ENCODE results near the gene PRR23E.

The PRR23E gene

GRCh38 chr3:127217596-127218453, 24.9 kb downstream of the PRR23E start:
- no peak for DNase-seq (ENCODE audit: low read depth in 1 of 2, low spot score in 1 of 2)
- Histone ChIP-seq H3K27me3 (ENCODE audit: insufficient read depth, poor library complexity, severe bottlenecking) (peaks cover 2% of the 10 kb centered on the region), H3K27ac (replicated peaks) (no peak overlapping the region), H3K4me3 (replicated peaks; ENCODE audit: insufficient read depth, low read length) (no peak overlapping the region)
- TF ChIP-seq CTCF (IDR thresholded peaks at IDR 0.05; ENCODE audit: insufficient read depth, low read length), result no peak
- TF ChIP-seq POLR2AphosphoS5 (IDR thresholded peaks at IDR 0.05; ENCODE audit: low read depth), result no peak
- no peak for TF ChIP-seq SPI1 (IDR thresholded peaks at IDR 0.05; ENCODE audit: borderline replicate concordance, low read depth)
- no peak for TF ChIP-seq GABPA (IDR thresholded peaks at IDR 0.05; ENCODE audit: low read depth)
- no peak for TF ChIP-seq REST (IDR thresholded peaks at IDR 0.05; ENCODE audit: insufficient replicate concordance, low read depth)

GRCh38 chr3:127218454-127218922, 25.6 kb downstream of the PRR23E start:
- TF ChIP-seq REST (IDR thresholded peaks at IDR 0.05; ENCODE audit: insufficient replicate concordance, low read depth) (no peak), POLR2AphosphoS5 (IDR thresholded peaks at IDR 0.05; ENCODE audit: low read depth) (no peak), SPI1 (IDR thresholded peaks at IDR 0.05; ENCODE audit: borderline replicate concordance, low read depth) (no peak)
- peaks cover 2% of the 10 kb centered on the region for H3K27me3 ChIP-seq (ENCODE audit: insufficient read depth, poor library complexity, severe bottlenecking)
- H3K27ac ChIP-seq (replicated peaks), result no peak overlapping the region
- H3K4me3 ChIP-seq (replicated peaks; ENCODE audit: insufficient read depth, low read length), result no peak overlapping the region
- no peak for DNase-seq (ENCODE audit: low read depth in 1 of 2, low spot score in 1 of 2)

GRCh38 chr3:127220497-127220896, 27.6 kb downstream of the PRR23E start:
- peaks cover 2% of the 10 kb centered on the region for H3K27me3 ChIP-seq (ENCODE audit: insufficient read depth, poor library complexity, severe bottlenecking)
- TF ChIP-seq CTCF (IDR thresholded peaks at IDR 0.05; ENCODE audit: insufficient read depth, low read length) (no peak), POLR2AphosphoS5 (IDR thresholded peaks at IDR 0.05; ENCODE audit: low read depth) (no peak), GABPA (IDR thresholded peaks at IDR 0.05; ENCODE audit: low read depth) (no peak)
- no peak overlapping the region for H3K27ac ChIP-seq (replicated peaks)
- H3K4me3 ChIP-seq (replicated peaks; ENCODE audit: insufficient read depth, low read length), result no peak overlapping the region
- DNase-seq (ENCODE audit: low read depth in 1 of 2, low spot score in 1 of 2), result no peak

- no peaks in the 10 kb centered on the region for H3K27me3 ChIP-seq (ENCODE audit: insufficient read depth, poor library complexity, severe bottlenecking)
- no peak overlapping the region for H3K27ac ChIP-seq (replicated peaks)
- no peak for DNase-seq (ENCODE audit: low read depth in 1 of 2, low spot score in 1 of 2)
- H3K4me3 ChIP-seq (replicated peaks; ENCODE audit: insufficient read depth, low read length), result no peak overlapping the region
- TF ChIP-seq SPI1 (IDR thresholded peaks at IDR 0.05; ENCODE audit: borderline replicate concordance, low read depth), result no peak
- no peak for TF ChIP-seq CTCF (IDR thresholded peaks at IDR 0.05; ENCODE audit: insufficient read depth, low read length)
These were observed 28.1 kb downstream of the PRR23E start for GRCh38 chr3:127221037-127221436.
